ENCODE results near the gene ZNF785.
"Not testable (repeated sequence)": the region's sequence is repeated elsewhere in the genome, so short reads cannot be mapped to it uniquely, and the experiment has no call there.

DNA sequence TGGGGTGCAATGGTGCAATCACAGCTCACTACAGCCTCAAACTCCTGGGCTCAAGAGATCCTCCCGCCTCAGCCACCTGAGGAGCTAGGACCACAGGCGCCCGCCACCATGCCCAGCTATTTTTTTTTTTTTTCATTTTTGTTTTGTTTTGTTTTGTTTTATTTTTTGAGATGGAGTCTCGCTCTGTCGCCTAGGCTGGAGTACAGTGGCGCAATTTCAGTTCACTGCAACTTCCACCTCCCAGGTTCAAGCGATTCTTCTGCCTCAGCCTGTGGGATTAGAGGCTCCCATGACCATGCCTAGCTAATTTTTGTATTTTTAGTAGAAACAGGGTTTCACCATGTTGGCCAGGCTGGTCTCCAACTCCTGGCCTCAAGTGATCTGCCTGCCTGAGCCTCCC is 47.0 kb upstream of the ZNF785 start:
- TF ChIP-seq, protein P1, sequence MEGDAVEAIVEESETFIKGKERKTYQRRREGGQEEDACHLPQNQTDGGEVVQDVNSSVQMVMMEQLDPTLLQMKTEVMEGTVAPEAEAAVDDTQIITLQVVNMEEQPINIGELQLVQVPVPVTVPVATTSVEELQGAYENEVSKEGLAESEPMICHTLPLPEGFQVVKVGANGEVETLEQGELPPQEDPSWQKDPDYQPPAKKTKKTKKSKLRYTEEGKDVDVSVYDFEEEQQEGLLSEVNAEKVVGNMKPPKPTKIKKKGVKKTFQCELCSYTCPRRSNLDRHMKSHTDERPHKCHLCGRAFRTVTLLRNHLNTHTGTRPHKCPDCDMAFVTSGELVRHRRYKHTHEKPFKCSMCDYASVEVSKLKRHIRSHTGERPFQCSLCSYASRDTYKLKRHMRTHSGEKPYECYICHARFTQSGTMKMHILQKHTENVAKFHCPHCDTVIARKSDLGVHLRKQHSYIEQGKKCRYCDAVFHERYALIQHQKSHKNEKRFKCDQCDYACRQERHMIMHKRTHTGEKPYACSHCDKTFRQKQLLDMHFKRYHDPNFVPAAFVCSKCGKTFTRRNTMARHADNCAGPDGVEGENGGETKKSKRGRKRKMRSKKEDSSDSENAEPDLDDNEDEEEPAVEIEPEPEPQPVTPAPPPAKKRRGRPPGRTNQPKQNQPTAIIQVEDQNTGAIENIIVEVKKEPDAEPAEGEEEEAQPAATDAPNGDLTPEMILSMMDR (IDR thresholded peaks at IDR 0.05): not testable (repeated sequence)
- not testable (repeated sequence) for TF ChIP-seq POLR2A, EP300 (IDR thresholded peaks at IDR 0.05)
